CD4-positive, CD25-positive, alpha-beta regulatory T cell (primary cell): ENCODE results near the gene NARF. TPM values are rescaled to one million over a fixed set of nuclear protein-coding genes. Genes with fewer than 3 reads are reported as not detected.

Source experiments
- ATAC-seq, 2 donors: fragments of 150-1000 bp; cut with Tn5 transposase; one replicate each; pipeline ENCODE4 v1.10.0; 2021; ENCODE audit warnings: low read depth in 2 of 2, moderate number of reproducible peaks in 2 of 2, moderate library complexity in 1 of 2
- DNase-seq, 3 donors: peaks; one replicate each; pipeline versions ENCODE4 v3.0.0 to v3.0.0-alpha.2; 2012 to 2022; ENCODE audit warnings: mixed read lengths in 1 of 3
- H3K27ac ChIP-seq: one replicate; pipeline ENCODE4 v1.7.0; 2013; ENCODE audit warnings: mild to moderate bottlenecking, low read length; ENCODE audit not compliant: insufficient read depth, poor library complexity, severe bottlenecking
- H3K27me3 ChIP-seq: one replicate; pipeline ENCODE4 v1.7.0; 2013; ENCODE audit warnings: low read length; ENCODE audit not compliant: control insufficient read depth, insufficient read depth
- H3K36me3 ChIP-seq: one replicate; pipeline ENCODE4 v1.7.0; 2013; ENCODE audit warnings: mild to moderate bottlenecking, low read length, moderate library complexity; ENCODE audit not compliant: control insufficient read depth, insufficient read depth
- H3K4me1 ChIP-seq: 2 replicates; pipeline ENCODE4 v1.7.0; 2013; ENCODE audit warnings: mild to moderate bottlenecking, low read length; ENCODE audit not compliant: insufficient read depth, control insufficient read depth, poor library complexity, severe bottlenecking
- H3K4me3 ChIP-seq: one replicate; pipeline ENCODE4 v1.7.0; 2013; ENCODE audit warnings: low read depth, mild to moderate bottlenecking, low read length, moderate library complexity
- H3K9me3 ChIP-seq, 2 experiments: 1 replicate in 1 of 2; 2 replicates in 1 of 2; pipeline ENCODE4 v1.7.0; 2013; ENCODE audit warnings: low read length in 2 of 2, mild to moderate bottlenecking in 1 of 2, moderate library complexity in 1 of 2; ENCODE audit not compliant: control insufficient read depth in 2 of 2
- H3K27ac Mint-ChIP-seq, 3 donors: one replicate each; pipeline ENCODE4 v1.8.0; 2020 to 2022; ENCODE audit warnings: mild to moderate bottlenecking in 3 of 3, mixed read lengths in 3 of 3, moderate library complexity in 2 of 3
- H3K27me3 Mint-ChIP-seq: one replicate; pipeline ENCODE4 v1.8.0; 2022; ENCODE audit warnings: mild to moderate bottlenecking, mixed read lengths
- H3K36me3 Mint-ChIP-seq: one replicate; pipeline ENCODE4 v1.8.0; 2020; ENCODE audit warnings: mixed read lengths
- H3K4me1 Mint-ChIP-seq, 4 donors: one replicate each; pipeline ENCODE4 v1.8.0; 2020 to 2022; ENCODE audit warnings: mixed read lengths in 4 of 4, mild to moderate bottlenecking in 1 of 4
- H3K4me3 Mint-ChIP-seq, 4 donors: one replicate each; pipeline ENCODE4 v1.8.0; 2020 to 2022; ENCODE audit warnings: mild to moderate bottlenecking in 4 of 4, mixed read lengths in 4 of 4, moderate library complexity in 3 of 4
- H3K9me3 Mint-ChIP-seq, 7 donors: one replicate each; pipeline ENCODE4 v1.8.0; 2020 to 2022; ENCODE audit warnings: mixed read lengths in 7 of 7, mild to moderate bottlenecking in 3 of 7, moderate library complexity in 2 of 7
- polyA plus RNA-seq, 4 donors: library from polyadenylated mRNA; unstranded; fragments of 300-500 nt; fragmentation: Illumina TruSeq; gene quantifications; one replicate each; pipeline ENCODE4 v1.2.3, GENCODE V29; 2021
- total RNA-seq: library from RNA; stranded (reverse); gene quantifications from one replicate; pipeline ENCODE4 v1.2.3, GENCODE V29; 2022

NARF gene
- total and polyA plus RNA-seq, 5 donors from 2014 or later, result 93.2 to 141 (median 112) TPM

GRCh38 chr17:82444941-82445521 is 13.5 kb upstream of the NARF start:
- H3K4me1 ChIP-seq, result peaks cover 27% of the 10 kb centered on the region
- peaks cover 6% of the 10 kb centered on the region for H3K27me3 Mint-ChIP-seq
- peaks cover 28% of the 10 kb centered on the region for H3K36me3 ChIP-seq

GRCh38 chr17:82445542-82445941 is 13.0 kb upstream of the NARF start:
- H3K36me3 ChIP-seq, result peaks cover 28% of the 10 kb centered on the region
- DNase-seq, result no peak
- Mint-ChIP-seq H3K4me3 (no peak overlapping the region), H3K36me3 (no peaks in the 10 kb centered on the region), H3K9me3 (no peaks in the 10 kb centered on the region), H3K27me3 (peaks cover 6% of the 10 kb centered on the region), H3K27ac (peak overlapping the region in 1 of 3 donors; percentile 20), H3K4me1 (peaks cover 5 to 29% (median 8%) of the 10 kb centered on the region in 4 donors)
- ATAC-seq, result no peak
- H3K9me3 ChIP-seq, result no peaks in the 10 kb centered on the region
- H3K27me3 ChIP-seq, result no peaks in the 10 kb centered on the region
- no peak overlapping the region for H3K27ac ChIP-seq
- no peak overlapping the region for H3K4me3 ChIP-seq
- peaks cover 29% of the 10 kb centered on the region for H3K4me1 ChIP-seq

More at GRCh38 chr17:82444941-82445521, 13.5 kb upstream of the NARF start:
- ATAC-seq (no peak), DNase-seq (no peak)
- no peaks in the 10 kb centered on the region for H3K27me3 ChIP-seq
- Mint-ChIP-seq H3K36me3 (no peaks in the 10 kb centered on the region), H3K4me1 (peaks cover 5 to 29% (median 10%) of the 10 kb centered on the region in 4 donors), H3K9me3 (no peaks in the 10 kb centered on the region), H3K4me3 (no peak overlapping the region), H3K27ac (no peak overlapping the region)
- H3K9me3 ChIP-seq, result no peaks in the 10 kb centered on the region
- no peak overlapping the region for H3K27ac ChIP-seq
- no peak overlapping the region for H3K4me3 ChIP-seq

GRCh38 chr17:82446124-82446523 is 12.4 kb upstream of the NARF start:
- no peaks in the 10 kb centered on the region for H3K9me3 ChIP-seq
- H3K36me3 Mint-ChIP-seq, result no peaks in the 10 kb centered on the region
- ATAC-seq (no peak), DNase-seq (no peak)
- H3K27ac ChIP-seq, result no peak overlapping the region
- peaks cover 33% of the 10 kb centered on the region for H3K4me1 ChIP-seq
- H3K27me3 Mint-ChIP-seq, result peaks cover 6% of the 10 kb centered on the region
- peak overlapping the region in 2 of 4 donors; percentile 32 to 35 for H3K4me3 Mint-ChIP-seq
- H3K27me3 ChIP-seq, result no peaks in the 10 kb centered on the region
- peak overlapping the region in 2 of 3 donors; percentile 20 to 43 for H3K27ac Mint-ChIP-seq
- no peak overlapping the region for H3K4me3 ChIP-seq
- H3K9me3 Mint-ChIP-seq, result no peaks in the 10 kb centered on the region
- peaks cover 8 to 34% (median 12%) of the 10 kb centered on the region in 4 donors for H3K4me1 Mint-ChIP-seq
- H3K36me3 ChIP-seq, result peaks cover 28% of the 10 kb centered on the region

GRCh38 chr17:82446649-82447048 is 11.9 kb upstream of the NARF start:
- Histone ChIP-seq H3K27ac (no peak overlapping the region), H3K27me3 (no peaks in the 10 kb centered on the region), H3K36me3 (peaks cover 28% of the 10 kb centered on the region), H3K4me3 (no peak overlapping the region), H3K9me3 (no peaks in the 10 kb centered on the region), H3K4me1 (peaks cover 37% of the 10 kb centered on the region)
- ATAC-seq, result no peak
- H3K27me3 Mint-ChIP-seq, result peaks cover 6% of the 10 kb centered on the region
- no peak for DNase-seq
- H3K4me1 Mint-ChIP-seq, result peaks cover 12 to 39% (median 14%) of the 10 kb centered on the region in 4 donors
- H3K4me3 Mint-ChIP-seq, result peak overlapping the region in 2 of 4 donors; percentile 66 to 74
- no peaks in the 10 kb centered on the region for H3K9me3 Mint-ChIP-seq
- H3K36me3 Mint-ChIP-seq, result no peaks in the 10 kb centered on the region
- no peak overlapping the region for H3K27ac Mint-ChIP-seq

GRCh38 chr17:82447876-82448275 is 10.7 kb upstream of the NARF start:
- no peaks in the 10 kb centered on the region for H3K9me3 Mint-ChIP-seq
- no peaks in the 10 kb centered on the region for H3K36me3 Mint-ChIP-seq
- H3K4me3 Mint-ChIP-seq, result peak overlapping the region; percentile 50 to 86 (median 64)
- peaks cover 6% of the 10 kb centered on the region for H3K27me3 Mint-ChIP-seq
- no peaks in the 10 kb centered on the region for H3K27me3 ChIP-seq
- no peaks in the 10 kb centered on the region for H3K9me3 ChIP-seq
- H3K27ac ChIP-seq, result peak overlapping the region; percentile 51
- peaks cover 22% of the 10 kb centered on the region for H3K36me3 ChIP-seq
- peaks cover 12 to 47% (median 18%) of the 10 kb centered on the region in 4 donors for H3K4me1 Mint-ChIP-seq
- H3K27ac Mint-ChIP-seq, result peak overlapping the region in 2 of 3 donors; percentile 60 to 80
- DNase-seq, result no peak
- H3K4me3 ChIP-seq, result no peak overlapping the region
- no peak for ATAC-seq
- H3K4me1 ChIP-seq, result peaks cover 37% of the 10 kb centered on the region

GRCh38 chr17:82449131-82449882 is 9.2 kb upstream of the NARF start:
- peak overlapping the region; percentile 94 for H3K27ac ChIP-seq
- peaks cover 9% of the 10 kb centered on the region for H3K36me3 ChIP-seq
- peaks cover 37% of the 10 kb centered on the region for H3K4me1 ChIP-seq
- H3K27me3 ChIP-seq, result no peaks in the 10 kb centered on the region
- Mint-ChIP-seq H3K4me1 (peaks cover 12 to 47% (median 18%) of the 10 kb centered on the region in 4 donors), H3K9me3 (no peaks in the 10 kb centered on the region), H3K27me3 (peaks cover 6% of the 10 kb centered on the region), H3K36me3 (no peaks in the 10 kb centered on the region), H3K4me3 (peak overlapping the region; percentile 94 to 99 (median 96)), H3K27ac (peak overlapping the region; percentile 96 to 99 (median 97))
- DNase-seq (peak; percentile 68 to 90 (median 83)), ATAC-seq (peak; percentile 68 to 69)
- H3K9me3 ChIP-seq, result no peaks in the 10 kb centered on the region
- H3K4me3 ChIP-seq, result peak overlapping the region; percentile 90

- peaks cover 12 to 47% (median 18%) of the 10 kb centered on the region in 4 donors for H3K4me1 Mint-ChIP-seq
- ATAC-seq, result peak in 1 of 2 donors; percentile 4
- Histone ChIP-seq H3K4me3 (peak overlapping the region; percentile 90), H3K36me3 (peaks cover 3% of the 10 kb centered on the region), H3K4me1 (peaks cover 37% of the 10 kb centered on the region), H3K27ac (peak overlapping the region; percentile 94), H3K9me3 (no peaks in the 10 kb centered on the region), H3K27me3 (no peaks in the 10 kb centered on the region)
- peak overlapping the region; percentile 96 to 99 (median 97) for H3K27ac Mint-ChIP-seq
- H3K9me3 Mint-ChIP-seq, result no peaks in the 10 kb centered on the region
- peaks cover 6% of the 10 kb centered on the region for H3K27me3 Mint-ChIP-seq
- H3K36me3 Mint-ChIP-seq, result no peaks in the 10 kb centered on the region
- peak overlapping the region; percentile 94 to 99 (median 96) for H3K4me3 Mint-ChIP-seq
- DNase-seq, result peak in 1 of 3 donors; percentile 36
These were observed 8.6 kb upstream of the NARF start for GRCh38 chr17:82449883-82450356.
